Stomach (tissue), 4 donors: ENCODE data around the gene KIF4A.

Experiments used
- CTCF ChIP-seq, 7 experiments: fragments of 450-650 bp in 4 of 7; fragments of 200-600 bp in 3 of 7; sonication (generic) in 3 of 7; IDR thresholded peaks; one replicate each; pipeline ENCODE4 v1.5.1; 2016 to 2019; ENCODE audit warnings: antibody characterized with exemption in 7 of 7, control low read depth in 2 of 7, mild to moderate bottlenecking in 1 of 7
- EP300 ChIP-seq: sonication (generic); formaldehyde crosslinking; IDR thresholded peaks from one replicate; pipeline ENCODE4 v1.6.1; 2017; ENCODE audit warnings: antibody characterized with exemption
- POLR2A ChIP-seq, 4 donors: fragments of 450-650 bp; IDR thresholded peaks; one replicate each; pipeline ENCODE4 v1.6.1; 2016; ENCODE audit warnings: antibody characterized with exemption in 4 of 4, control low read depth in 2 of 4, mild to moderate bottlenecking in 1 of 4, moderate library complexity in 1 of 4
- POLR2AphosphoS5 ChIP-seq, 3 donors: sonication (generic); formaldehyde crosslinking; IDR thresholded peaks; one replicate each; pipeline ENCODE4 v1.6.1; 2016; ENCODE audit warnings: antibody characterized with exemption in 3 of 3

GRCh38 chrX:70253377-70254062, 36.4 kb upstream of the KIF4A start:
- TF ChIP-seq POLR2A (IDR thresholded peaks at IDR 0.05) (no peak), CTCF (IDR thresholded peaks at IDR 0.05) (no peak), POLR2AphosphoS5 (IDR thresholded peaks at IDR 0.05) (no peak), EP300 (no peak)
